Neutrophil (primary cell): ENCODE data around the gene PLEKHS1.

Experiments
- H3K27ac ChIP-seq: fragments of 200-600 bp; sonication (generic); 2 replicates; pipeline ENCODE4 v1.5.1; 2016; ENCODE audit warnings: mild to moderate bottlenecking, moderate library complexity
- H3K27me3 ChIP-seq: fragments of 200-600 bp; sonication (generic); 2 replicates; pipeline ENCODE4 v1.6.0; 2016; ENCODE audit warnings: mild to moderate bottlenecking
- H3K36me3 ChIP-seq: fragments of 200-600 bp; sonication (generic); 2 replicates; pipeline ENCODE4 v1.5.1; 2017
- H3K4me1 ChIP-seq, 2 experiments: fragments of 200-600 bp in 1 of 2; sonication (generic) in 1 of 2; 1 replicate in 1 of 2; 2 replicates in 1 of 2; pipeline versions ENCODE4 v1.5.1 to v1.6.1; 2013 to 2016; ENCODE audit warnings: low read depth in 1 of 2, low read length in 1 of 2, mild to moderate bottlenecking in 1 of 2, moderate library complexity in 1 of 2; ENCODE audit not compliant: control insufficient read depth in 1 of 2, insufficient read depth in 1 of 2
- H3K4me3 ChIP-seq, 2 experiments: fragments of 200-600 bp in 1 of 2; sonication (generic) in 1 of 2; 1 replicate in 1 of 2; 2 replicates in 1 of 2; pipeline ENCODE4 v1.5.1; 2013 to 2016; ENCODE audit warnings: low read depth in 1 of 2, low read length in 1 of 2, mild to moderate bottlenecking in 1 of 2, moderate library complexity in 1 of 2
- H3K9me3 ChIP-seq: fragments of 200-600 bp; sonication (generic); 2 replicates; pipeline ENCODE4 v1.5.1; 2016
- TF ChIP-seq, protein P1 (sequence below): fragments of 200-600 bp; sonication (generic); IDR thresholded peaks from 2 replicates; pipeline ENCODE4 v1.5.1; 2016; ENCODE audit warnings: antibody characterized with exemption

PLEKHS1 gene

GRCh38 chr10:113716109-113716910, 35.2 kb upstream of the PLEKHS1 start:
- H3K36me3 ChIP-seq = no peaks in the 10 kb centered on the region
- H3K27ac ChIP-seq = no peak overlapping the region
- no peak overlapping the region for H3K4me3 ChIP-seq
- H3K27me3 ChIP-seq = no peaks in the 10 kb centered on the region
- no peaks in the 10 kb centered on the region for H3K9me3 ChIP-seq
- TF ChIP-seq, protein P1, sequence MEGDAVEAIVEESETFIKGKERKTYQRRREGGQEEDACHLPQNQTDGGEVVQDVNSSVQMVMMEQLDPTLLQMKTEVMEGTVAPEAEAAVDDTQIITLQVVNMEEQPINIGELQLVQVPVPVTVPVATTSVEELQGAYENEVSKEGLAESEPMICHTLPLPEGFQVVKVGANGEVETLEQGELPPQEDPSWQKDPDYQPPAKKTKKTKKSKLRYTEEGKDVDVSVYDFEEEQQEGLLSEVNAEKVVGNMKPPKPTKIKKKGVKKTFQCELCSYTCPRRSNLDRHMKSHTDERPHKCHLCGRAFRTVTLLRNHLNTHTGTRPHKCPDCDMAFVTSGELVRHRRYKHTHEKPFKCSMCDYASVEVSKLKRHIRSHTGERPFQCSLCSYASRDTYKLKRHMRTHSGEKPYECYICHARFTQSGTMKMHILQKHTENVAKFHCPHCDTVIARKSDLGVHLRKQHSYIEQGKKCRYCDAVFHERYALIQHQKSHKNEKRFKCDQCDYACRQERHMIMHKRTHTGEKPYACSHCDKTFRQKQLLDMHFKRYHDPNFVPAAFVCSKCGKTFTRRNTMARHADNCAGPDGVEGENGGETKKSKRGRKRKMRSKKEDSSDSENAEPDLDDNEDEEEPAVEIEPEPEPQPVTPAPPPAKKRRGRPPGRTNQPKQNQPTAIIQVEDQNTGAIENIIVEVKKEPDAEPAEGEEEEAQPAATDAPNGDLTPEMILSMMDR = no peak
- no peaks in the 10 kb centered on the region for H3K4me1 ChIP-seq

- TF ChIP-seq, protein P1 = no peak
- H3K27me3 ChIP-seq = no peaks in the 10 kb centered on the region
- no peak overlapping the region for H3K4me3 ChIP-seq
- no peaks in the 10 kb centered on the region for H3K9me3 ChIP-seq
- no peaks in the 10 kb centered on the region for H3K36me3 ChIP-seq
- no peak overlapping the region for H3K27ac ChIP-seq
- no peaks in the 10 kb centered on the region for H3K4me1 ChIP-seq
These were observed 32.3 kb upstream of the PLEKHS1 start for GRCh38 chr10:113718969-113719822.

DNA sequence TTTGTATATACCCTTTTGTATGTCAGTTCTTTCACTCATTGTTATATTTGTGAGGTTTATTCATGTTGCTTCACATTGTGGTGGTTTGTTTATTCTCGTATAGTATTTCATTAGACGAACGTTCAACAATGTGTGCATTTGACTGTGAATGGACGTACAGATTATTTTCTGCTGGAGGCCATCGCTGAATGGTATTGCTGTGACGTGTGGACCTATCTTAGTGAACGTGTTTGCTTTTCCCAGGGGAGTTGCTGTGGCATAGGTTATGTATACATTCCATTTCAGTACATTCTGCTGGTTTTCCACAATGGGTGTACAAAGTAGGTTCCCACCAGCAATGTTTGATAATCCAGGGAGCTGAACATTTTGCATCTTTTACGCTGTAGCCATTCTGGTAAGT, 31.1 kb upstream of the PLEKHS1 start:
- TF ChIP-seq, protein P1 = no peak
- Histone ChIP-seq H3K36me3 (no peaks in the 10 kb centered on the region), H3K4me3 (no peak overlapping the region), H3K4me1 (no peaks in the 10 kb centered on the region), H3K9me3 (no peaks in the 10 kb centered on the region), H3K27me3 (no peaks in the 10 kb centered on the region), H3K27ac (no peak overlapping the region)

GRCh38 chr10:113732160-113732881, 19.2 kb upstream of the PLEKHS1 start:
- H3K4me3 ChIP-seq = no peak overlapping the region
- TF ChIP-seq, protein P1 = no peak
- H3K27me3 ChIP-seq = no peaks in the 10 kb centered on the region
- H3K27ac ChIP-seq = no peak overlapping the region
- no peaks in the 10 kb centered on the region for H3K9me3 ChIP-seq
- no peaks in the 10 kb centered on the region for H3K4me1 ChIP-seq
- peaks cover under 1% of the 10 kb centered on the region for H3K36me3 ChIP-seq

DNA sequence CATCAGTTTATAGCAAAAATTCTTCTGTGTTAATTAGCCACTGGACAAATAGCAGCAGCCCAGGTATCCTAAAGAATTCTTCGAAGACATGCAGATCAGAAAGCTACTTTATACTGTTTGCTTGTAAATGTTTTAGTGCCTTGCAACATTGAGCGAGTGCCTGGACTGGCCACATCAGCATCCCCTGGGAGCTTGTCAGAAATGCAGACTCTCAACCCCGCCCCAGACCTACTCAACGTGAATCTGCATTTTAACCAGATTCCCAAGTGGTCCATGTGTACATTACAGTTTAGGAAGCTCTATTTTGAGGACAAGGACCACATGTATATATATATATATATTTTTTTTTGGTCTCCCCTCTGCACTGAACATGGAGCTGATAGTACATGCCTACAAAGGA, 18.5 kb upstream of the PLEKHS1 start:
- TF ChIP-seq, protein P1 = no peak

More for the DNA sequence above, 18.5 kb upstream of the PLEKHS1 start:
- Histone ChIP-seq H3K36me3 (no peaks in the 10 kb centered on the region), H3K4me3 (no peak overlapping the region), H3K4me1 (no peaks in the 10 kb centered on the region), H3K27ac (no peak overlapping the region), H3K27me3 (peaks cover 3% of the 10 kb centered on the region), H3K9me3 (no peaks in the 10 kb centered on the region)
